Motor neuron (in vitro differentiated cells): ENCODE measurements around the gene MACROD2. TPM values are rescaled to one million over a fixed set of nuclear protein-coding genes. Genes with fewer than 3 reads are reported as not detected.

Experiments
- ATAC-seq, 8 experiments: fragments of 200-7000 bp; cut with Tn5 transposase; replicated peaks in 6 of 8; 2 replicates each; pipeline ENCODE4 v1.8.0; 2021; ENCODE audit warnings: mild to moderate bottlenecking in 8 of 8, moderate library complexity in 8 of 8
- H3K27ac ChIP-seq, 2 donors: fragments of 250-450 bp; sonication (Bioruptor Pico); 2 replicates each; pipeline ENCODE4 v1.9.0; 2021; ENCODE audit warnings: antibody characterized with exemption in 2 of 2, mild to moderate bottlenecking in 2 of 2, moderate library complexity in 1 of 2
- H3K4me1 ChIP-seq, 2 donors: fragments of 250-450 bp; sonication (Bioruptor Pico); replicated peaks in 1 of 2; 2 replicates each; pipeline ENCODE4 v1.6.1; 2021; ENCODE audit warnings: antibody characterized with exemption in 2 of 2, mild to moderate bottlenecking in 2 of 2, moderate library complexity in 1 of 2
- H3K4me3 ChIP-seq, 5 donors: fragments of 250-450 bp; sonication (Bioruptor Pico); 2 replicates each; pipeline ENCODE4 v1.9.0; 2021; ENCODE audit warnings: antibody characterized with exemption in 5 of 5, mild to moderate bottlenecking in 5 of 5, moderate library complexity in 4 of 5
- WGBS, 10 experiments: fragments of 450-650 bp; shearing (Covaris generic); methylation state at CpG; one replicate each; pipeline ENCODE4 v1.0.0; 2022; 5-methylcytosine and 5-hydroxymethylcytosine counted together
- in situ Hi-C, 9 experiments: fragments of 400-800 bp; cut with MboI; loops; one replicate each; pipeline ENCODE4 v1.15.0; 2021; ENCODE audit warnings: low sequenced_read_pairs in 9 of 9, low pct_unique_long_range_greater_than_20kb in 2 of 9; ENCODE audit not compliant: unreplicated experiment in 9 of 9
- total RNA-seq, 8 experiments: library from RNA; unstranded; fragments of 300-600 nt; gene quantifications; 2 replicates each; pipeline versions ENCODE4 v1.2.3 to v1.2.4, GENCODE V29; 2022

MACROD2 gene
- total RNA-seq, 8 experiments from 2014 or later, result 4.3 to 24.9 (median 10.4) TPM

- in situ Hi-C loops, result no loop called here
- 19 to 100% (median 80%) methylated on average over 1 to 5 of the region's 5 CpGs; no CpG with 5 or more reads in 1 of the 10 experiments for WGBS, 10 experiments
- Histone ChIP-seq H3K4me3 (no peak overlapping the region), H3K4me1 (no peaks in the 10 kb centered on the region), H3K27ac (no peak overlapping the region)
- ATAC-seq, result no peak
These were observed 1871.8 kb downstream of the MACROD2 start for GRCh38 chr20:15866916-15867730.

GRCh38 chr20:15867899-15868298 is 1872.6 kb downstream of the MACROD2 start:
- peak in 3 of 8 experiments; percentile 19 to 46 (median 44) for ATAC-seq
- 60 to 100% (median 91%) methylated on average over 1 to 4 of the region's 4 CpGs; no CpG with 5 or more reads in 2 of the 10 experiments for WGBS, 10 experiments
- H3K4me3 ChIP-seq, result no peak overlapping the region
- no peak overlapping the region for H3K27ac ChIP-seq
- no peaks in the 10 kb centered on the region for H3K4me1 ChIP-seq
- in situ Hi-C loops, result no loop called here

- 0 to 52% (median 33%) methylated on average over 1 to 3 of the region's 3 CpGs; no CpG with 5 or more reads in 3 of the 10 experiments for WGBS, 10 experiments
These were observed 1880.1 kb downstream of the MACROD2 start for GRCh38 chr20:15875446-15875845.

GRCh38 chr20:15882553-15882952 is 1887.2 kb downstream of the MACROD2 start:
- ATAC-seq, result peak in 3 of 8 experiments; percentile 39 to 99 (median 99)
- Histone ChIP-seq H3K4me3 (no peak overlapping the region), H3K4me1 (no peaks in the 10 kb centered on the region), H3K27ac (no peak overlapping the region)
- in situ Hi-C loops, result no loop called here
- WGBS, 10 experiments, result 19 to 100% (median 91%) methylated on average over 2 to 3 of the region's 4 CpGs; no CpG with 5 or more reads in 2 of the 10 experiments

More at GRCh38 chr20:15875446-15875845, 1880.1 kb downstream of the MACROD2 start:
- in situ Hi-C loops, result no loop called here
- Histone ChIP-seq H3K4me3 (no peak overlapping the region), H3K4me1 (peaks cover 4 to 6% of the 10 kb centered on the region in 2 donors), H3K27ac (no peak overlapping the region)
- ATAC-seq, result peak in 5 of 8 experiments; percentile 61 to 90 (median 79)

- 40 to 100% (median 92%) methylated on average over 1 to 2 of the region's 2 CpGs; no CpG with 5 or more reads in 4 of the 10 experiments for WGBS, 10 experiments
- in situ Hi-C loops, result no loop called here
These were observed 1890.9 kb downstream of the MACROD2 start for GRCh38 chr20:15886250-15886649.

GRCh38 chr20:15887387-15887786 is 1892.1 kb downstream of the MACROD2 start:
- Histone ChIP-seq H3K27ac (no peak overlapping the region), H3K4me1 (peaks cover 0 to 4% of the 10 kb centered on the region in 2 donors), H3K4me3 (no peak overlapping the region)
- 38 to 100% (median 88%) methylated on average over 1 to 2 of the region's 2 CpGs; no CpG with 5 or more reads in 1 of the 10 experiments for WGBS, 10 experiments
- ATAC-seq, result no peak
- in situ Hi-C loops, result no loop called here

More at GRCh38 chr20:15886250-15886649, 1890.9 kb downstream of the MACROD2 start:
- H3K4me1 ChIP-seq, result peaks cover 0 to 4% of the 10 kb centered on the region in 2 donors
- no peak overlapping the region for H3K4me3 ChIP-seq
- no peak overlapping the region for H3K27ac ChIP-seq
- ATAC-seq, result peak in 2 of 8 experiments; percentile 31 to 70

GRCh38 chr20:15889061-15889460 is 1893.7 kb downstream of the MACROD2 start:
- H3K27ac ChIP-seq, result no peak overlapping the region
- in situ Hi-C loops, result no loop called here
- no peak for ATAC-seq
- H3K4me1 ChIP-seq, result peaks cover 0 to 4% of the 10 kb centered on the region in 2 donors
- H3K4me3 ChIP-seq, result no peak overlapping the region
- WGBS, 10 experiments, result 0 to 82% (median 49%) methylated on average over 1 to 3 of the region's 3 CpGs; no CpG with 5 or more reads in 5 of the 10 experiments

GRCh38 chr20:15889514-15890256 is 1894.4 kb downstream of the MACROD2 start:
- Histone ChIP-seq H3K4me1 (peaks cover 0 to 4% of the 10 kb centered on the region in 2 donors), H3K27ac (no peak overlapping the region), H3K4me3 (no peak overlapping the region)
- ATAC-seq, result no peak
- in situ Hi-C loops, result no loop called here

GRCh38 chr20:15890407-15890982 is 1895.2 kb downstream of the MACROD2 start:
- no peak for ATAC-seq
- H3K4me1 ChIP-seq, result peaks cover 0 to 4% of the 10 kb centered on the region in 2 donors
- in situ Hi-C loops, result no loop called here
- H3K4me3 ChIP-seq, result no peak overlapping the region
- no peak overlapping the region for H3K27ac ChIP-seq
- 0 to 94% (median 67%) methylated on average over 2 to 4 of the region's 4 CpGs; no CpG with 5 or more reads in 1 of the 10 experiments for WGBS, 10 experiments

GRCh38 chr20:15895126-15895525 is 1899.8 kb downstream of the MACROD2 start:
- H3K4me3 ChIP-seq, result no peak overlapping the region
- ATAC-seq, result no peak
- peaks cover 0 to 6% of the 10 kb centered on the region in 2 donors for H3K4me1 ChIP-seq
- 40 to 100% (median 93%) methylated on average over 2 to 5 of the region's 5 CpGs for WGBS, 10 experiments
- no peak overlapping the region for H3K27ac ChIP-seq
- in situ Hi-C loops, result no loop called here

- WGBS, 10 experiments, result 0 to 100% (median 80%) methylated on average over 1 to 4 of the region's 6 CpGs
- no peak overlapping the region for H3K4me3 ChIP-seq
- in situ Hi-C loops, result no loop called here
- no peak for ATAC-seq
- peaks cover 0 to 6% of the 10 kb centered on the region in 2 donors for H3K4me1 ChIP-seq
- H3K27ac ChIP-seq, result no peak overlapping the region
These were observed 1900.3 kb downstream of the MACROD2 start for GRCh38 chr20:15895560-15896084.

- Histone ChIP-seq H3K27ac (no peak overlapping the region), H3K4me1 (peaks cover 0 to 6% of the 10 kb centered on the region in 2 donors), H3K4me3 (no peak overlapping the region)
- 32 to 92% (median 65%) methylated on average over 2 to 4 of the region's 4 CpGs for WGBS, 10 experiments
- in situ Hi-C loops, result no loop called here
- ATAC-seq, result no peak
These were observed 1904.7 kb downstream of the MACROD2 start for GRCh38 chr20:15899967-15900366.
